Heart left ventricle (tissue), 16 donors: ENCODE results near the gene UQCRC1. TPM values are rescaled to one million over a fixed set of nuclear protein-coding genes. Genes with fewer than 3 reads are reported as not detected.

Experiments used
- ATAC-seq, 4 donors: fragments of 200-7000 bp; cut with Tn5 transposase; one replicate each; pipeline ENCODE4 v1.9.1; 2020 to 2022; ENCODE audit warnings: moderate library complexity in 4 of 4, mild to moderate bottlenecking in 3 of 4, moderate number of reproducible peaks in 1 of 4
- DNase-seq, 5 donors: peaks; one replicate each; pipeline ENCODE4 v3.0.0-alpha.2; 2020
- H3K27ac ChIP-seq, 12 donors: fragments of 200-600 bp; sonication (generic) in 4 of 12; one replicate each; pipeline versions ENCODE4 v1.5.0 to v1.8.0; 2016 to 2022; ENCODE audit warnings: mild to moderate bottlenecking in 2 of 12
- H3K27me3 ChIP-seq, 9 donors: fragments of 200-600 bp; sonication (generic) in 2 of 9; one replicate each; pipeline versions ENCODE4 v1.5.1 to v1.8.0; 2016 to 2022; ENCODE audit warnings: mild to moderate bottlenecking in 3 of 9
- H3K36me3 ChIP-seq, 9 donors: fragments of 200-600 bp; sonication (generic) in 2 of 9; one replicate each; pipeline versions ENCODE4 v1.5.0 to v1.8.0; 2018 to 2022; ENCODE audit warnings: mild to moderate bottlenecking in 2 of 9
- H3K4me1 ChIP-seq, 12 donors: fragments of 200-600 bp; sonication (generic) in 4 of 12; one replicate each; pipeline versions ENCODE4 v1.5.0 to v1.8.0; 2016 to 2022; ENCODE audit warnings: mild to moderate bottlenecking in 3 of 12
- H3K4me3 ChIP-seq, 12 donors: fragments of 200-600 bp; sonication (generic) in 4 of 12; one replicate each; pipeline versions ENCODE4 v1.5.0 to v1.8.0; 2017 to 2022; ENCODE audit warnings: mild to moderate bottlenecking in 9 of 12, moderate library complexity in 4 of 12
- H3K9me3 ChIP-seq, 12 donors: fragments of 200-600 bp; sonication (generic) in 4 of 12; one replicate each; pipeline versions ENCODE4 v1.5.0 to v1.8.0; 2016 to 2022; ENCODE audit warnings: mild to moderate bottlenecking in 1 of 12
- POLR2A ChIP-seq, 2 donors: fragments of 450-650 bp; IDR thresholded peaks; one replicate each; pipeline ENCODE4 v1.6.1; 2017; ENCODE audit warnings: antibody characterized with exemption in 2 of 2, mild to moderate bottlenecking in 2 of 2, moderate library complexity in 2 of 2
- WGBS, 4 donors: extraction: QIAGEN DNeasy Blood & Tissue Kit in 2 of 4; methylation state at CpG; one replicate each; pipeline versions ENCODE4 v1.1.5 to v1.1.7; 2013 to 2018; 5-methylcytosine and 5-hydroxymethylcytosine counted together
- intact Hi-C, 10 donors: fragments of 100-400 bp; cut with DNase I; formaldehyde crosslinking; loops; one replicate each; pipeline versions ENCODE4 v1.11.1 to v1.14.2; 2022
- polyA plus RNA-seq, 2 donors: library from polyadenylated mRNA; stranded (reverse); fragments of 200-250 nt; gene quantifications; one replicate each; pipeline ENCODE4 v1.2.3, GENCODE V29; 2013
- total RNA-seq, 9 donors: library from RNA; depleted of rRNA in 2 of 9; stranded (reverse); fragments of >200 nt in 2 of 9; fragmentation: NEBNext Ultra II Directional in 3 of 9; extraction: Animal tissue kit (Norgen Biotek cat#: 25700) in 3 of 9; gene quantifications; one replicate each; pipeline versions ENCODE4 v1.1.0 to v1.2.4, GENCODE V29; 2016 to 2023
- TF ChIP-seq, protein P1 (sequence below), 12 donors: fragments of 200-600 bp; sonication (generic) in 4 of 12; IDR thresholded peaks; one replicate each; pipeline versions ENCODE4 v1.5.0 to v1.8.0; 2018 to 2022; ENCODE audit warnings: antibody characterized with exemption in 12 of 12, mild to moderate bottlenecking in 5 of 12
- donor health status: ischemic (EF 13 %, LVEDD 7.1; RV severe dilation, severe dysfunction).
- donor health status: healthy with polysubstance abuse.
- donor health status: DM: no; HTN: yes; CAD: no.
- donor health status: DM: no; HTN: no; CAD: no.
- donor health status: ischemic (EF 25% LVEDD 6.9; RV normal size, moderate dysfunction).
- donor health status: ischemic (EF 25% LVEDD 5.7; RV mildly dilated, moderate dysfunction).
- donor health status: healthy.
- donor health status: DM: yes; HTN: yes; CAD: no.
- donor health status: ischemic (EF 35%, LVEDD 5.7; RV mildly dilated, moderate dysfunction).
- donor health status: nonischemic (EF 11% LVEDD 7.7; RV severe dilation, severe dysfunction).
- donor health status: DM: yes; HTN: yes; CAD: no.
- donor health status: PGD.
- donor health status: ischemic (EF 29% LVEDD 5.4; RV normal size, mild dysfunction).
- donor health status: nonischemic (EF 23%, LVEDD 6.1; RV moderate dilation, normal function).

UQCRC1 gene
- total and polyA plus RNA-seq, 11 donors = 580 to 2,191 (median 1,008) TPM

DNA sequence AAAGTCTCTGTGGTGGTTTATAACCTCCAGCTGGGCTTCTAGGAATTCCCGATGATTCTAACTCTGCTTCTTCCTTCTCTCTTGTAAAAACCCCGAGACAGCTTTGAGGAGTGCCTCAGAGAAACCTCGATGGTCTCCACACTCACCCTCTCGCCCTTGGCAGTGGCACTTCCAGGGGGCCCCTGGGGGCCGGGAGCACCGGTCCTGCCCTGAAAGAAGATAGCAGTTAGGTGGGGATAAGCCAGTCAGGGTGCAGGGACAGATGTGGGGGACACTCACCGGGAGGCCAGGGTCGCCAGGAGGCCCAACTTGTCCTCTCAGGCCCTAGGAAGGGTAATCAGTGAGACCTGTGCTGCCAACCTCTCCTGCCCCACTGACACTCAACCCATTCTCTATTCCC, 24.0 kb downstream of the UQCRC1 start:
- H3K4me1 ChIP-seq = no peaks in the 10 kb centered on the region
- no peaks in the 10 kb centered on the region for H3K9me3 ChIP-seq
- ATAC-seq (no peak), DNase-seq (no peak)
- 81 to 91% (median 87%) methylated on average over 8 of the region's 8 CpGs for WGBS, 4 donors
- TF ChIP-seq, protein P1, sequence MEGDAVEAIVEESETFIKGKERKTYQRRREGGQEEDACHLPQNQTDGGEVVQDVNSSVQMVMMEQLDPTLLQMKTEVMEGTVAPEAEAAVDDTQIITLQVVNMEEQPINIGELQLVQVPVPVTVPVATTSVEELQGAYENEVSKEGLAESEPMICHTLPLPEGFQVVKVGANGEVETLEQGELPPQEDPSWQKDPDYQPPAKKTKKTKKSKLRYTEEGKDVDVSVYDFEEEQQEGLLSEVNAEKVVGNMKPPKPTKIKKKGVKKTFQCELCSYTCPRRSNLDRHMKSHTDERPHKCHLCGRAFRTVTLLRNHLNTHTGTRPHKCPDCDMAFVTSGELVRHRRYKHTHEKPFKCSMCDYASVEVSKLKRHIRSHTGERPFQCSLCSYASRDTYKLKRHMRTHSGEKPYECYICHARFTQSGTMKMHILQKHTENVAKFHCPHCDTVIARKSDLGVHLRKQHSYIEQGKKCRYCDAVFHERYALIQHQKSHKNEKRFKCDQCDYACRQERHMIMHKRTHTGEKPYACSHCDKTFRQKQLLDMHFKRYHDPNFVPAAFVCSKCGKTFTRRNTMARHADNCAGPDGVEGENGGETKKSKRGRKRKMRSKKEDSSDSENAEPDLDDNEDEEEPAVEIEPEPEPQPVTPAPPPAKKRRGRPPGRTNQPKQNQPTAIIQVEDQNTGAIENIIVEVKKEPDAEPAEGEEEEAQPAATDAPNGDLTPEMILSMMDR (IDR thresholded peaks at IDR 0.05) = no peak
- no peak overlapping the region for H3K4me3 ChIP-seq
- no peak overlapping the region for H3K27ac ChIP-seq
- peaks cover 0 to 19% (median 3%) of the 10 kb centered on the region in 9 donors for H3K36me3 ChIP-seq
- intact Hi-C loops = no loop called here
- H3K27me3 ChIP-seq = no peaks in the 10 kb centered on the region

DNA sequence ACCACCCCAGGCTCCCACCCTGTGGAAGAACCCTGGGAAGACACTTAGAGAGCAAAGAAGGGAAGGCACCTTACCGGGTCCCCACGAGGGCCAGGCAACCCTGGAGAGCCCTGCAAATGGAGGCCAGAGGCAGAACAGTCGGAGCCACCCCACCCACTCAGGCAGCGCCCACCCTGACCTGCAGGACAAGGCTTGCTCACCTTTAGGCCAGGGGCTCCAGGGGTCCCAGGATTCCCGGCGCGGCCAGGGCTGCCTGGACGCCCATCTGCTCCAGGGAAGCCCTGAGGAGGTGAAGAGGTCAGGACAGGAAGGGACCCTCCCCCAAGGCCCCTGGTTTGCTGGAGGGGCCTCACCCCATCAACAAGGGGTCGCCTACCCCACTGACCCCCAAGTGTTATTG, 24.6 kb downstream of the UQCRC1 start:
- H3K27me3 ChIP-seq = no peaks in the 10 kb centered on the region

DNA sequence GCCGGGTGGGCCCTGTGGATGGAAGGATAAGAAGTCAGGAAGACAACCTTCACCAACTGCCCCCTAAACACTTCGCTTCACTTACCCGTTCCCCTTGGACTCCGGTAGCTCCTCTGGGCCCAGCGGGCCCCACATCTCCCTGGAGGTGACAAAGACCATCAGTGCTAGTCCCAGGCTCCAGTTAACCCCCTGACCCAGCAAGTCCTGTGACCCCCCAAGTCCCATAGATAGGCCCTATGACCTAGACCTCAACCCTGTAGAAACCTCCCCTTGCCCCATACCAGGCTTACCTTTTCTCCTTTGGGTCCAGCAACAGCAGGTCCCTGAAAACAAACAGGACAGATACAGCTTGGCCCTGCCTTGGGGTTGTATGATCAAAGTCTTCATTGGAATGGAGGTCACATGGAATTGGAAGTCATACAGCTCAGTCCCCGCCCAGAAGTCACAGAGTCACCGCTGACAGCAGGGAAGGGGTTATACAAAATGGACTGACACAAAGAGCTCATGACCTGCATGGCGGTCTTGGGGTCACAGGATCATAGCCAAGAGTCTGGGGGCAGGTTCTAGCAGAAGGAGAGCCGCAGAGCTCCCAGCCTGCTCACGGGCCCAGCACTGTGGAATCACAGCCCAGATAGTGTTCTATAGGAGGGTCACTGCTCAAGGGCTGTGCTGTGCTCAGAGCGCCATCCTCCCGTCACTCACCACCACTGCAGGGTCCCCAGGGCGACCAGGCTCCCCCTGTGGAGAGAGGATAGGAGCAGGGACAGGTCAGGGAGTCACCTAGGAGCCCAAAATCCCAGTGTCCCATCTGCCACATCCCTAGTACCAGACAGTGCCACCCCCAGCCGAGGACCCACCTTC, 27.6 kb downstream of the UQCRC1 start:
- intact Hi-C loops = no loop called here
- no peak overlapping the region for H3K4me3 ChIP-seq
- H3K27ac ChIP-seq = no peak overlapping the region
- H3K4me1 ChIP-seq = no peaks in the 10 kb centered on the region
- no peaks in the 10 kb centered on the region for H3K9me3 ChIP-seq
- ATAC-seq (no peak), DNase-seq (no peak)
- TF ChIP-seq POLR2A (IDR thresholded peaks at IDR 0.05) = no peak
- TF ChIP-seq, protein P1 (IDR thresholded peaks at IDR 0.05) = no peak
- no peaks in the 10 kb centered on the region for H3K27me3 ChIP-seq
- 93 to 96% (median 94%) methylated on average over 11 to 14 of the region's 14 CpGs for WGBS, 4 donors
- H3K36me3 ChIP-seq = peaks cover 0 to 31% (median 2%) of the 10 kb centered on the region in 9 donors

More for the DNA sequence above, 24.6 kb downstream of the UQCRC1 start:
- intact Hi-C loops = no loop called here
- TF ChIP-seq, protein P1 (IDR thresholded peaks at IDR 0.05) = no peak
- ATAC-seq (no peak), DNase-seq (no peak)
- peaks cover 0 to 17% (median 3%) of the 10 kb centered on the region in 9 donors for H3K36me3 ChIP-seq
- H3K4me1 ChIP-seq = no peaks in the 10 kb centered on the region
- no peak overlapping the region for H3K27ac ChIP-seq
- H3K4me3 ChIP-seq = no peak overlapping the region
- H3K9me3 ChIP-seq = no peaks in the 10 kb centered on the region
- WGBS, 4 donors = 82 to 92% (median 90%) methylated on average over 5 to 9 of the region's 9 CpGs

DNA sequence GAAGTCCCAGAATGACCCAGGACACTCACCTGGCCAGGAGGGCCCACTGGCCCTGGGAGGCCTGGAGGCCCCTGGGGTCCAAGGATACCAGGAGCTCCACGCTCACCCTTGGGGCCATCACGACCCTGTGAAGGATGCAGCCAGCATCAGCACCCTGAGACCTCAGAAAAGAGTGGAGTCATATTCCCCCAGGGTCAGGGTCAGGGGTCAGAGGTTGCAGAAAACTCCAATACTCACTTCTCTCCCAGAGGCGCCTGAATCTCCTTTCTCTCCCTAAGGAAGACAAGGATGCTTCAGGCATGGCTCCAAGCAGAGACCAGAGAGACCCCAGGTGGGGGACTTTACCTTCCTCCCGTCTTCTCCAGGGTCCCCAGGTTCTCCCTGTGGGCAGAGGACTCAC, 32.8 kb downstream of the UQCRC1 start:
- no peaks in the 10 kb centered on the region for H3K4me1 ChIP-seq
- H3K27me3 ChIP-seq = no peaks in the 10 kb centered on the region
- no peak for DNase-seq
- TF ChIP-seq, protein P1 (IDR thresholded peaks at IDR 0.05) = no peak
- TF ChIP-seq POLR2A (IDR thresholded peaks at IDR 0.05) = no peak
- H3K4me3 ChIP-seq = no peak overlapping the region
- peaks cover 0 to 19% (median 0%) of the 10 kb centered on the region in 9 donors for H3K36me3 ChIP-seq
- no peak for ATAC-seq
- intact Hi-C loops = no loop called here
- H3K9me3 ChIP-seq = no peaks in the 10 kb centered on the region
- 78 to 91% (median 84%) methylated on average over 4 of the region's 4 CpGs for WGBS, 4 donors
- H3K27ac ChIP-seq = no peak overlapping the region
